ENCODE data around the gene KIAA0825.

Gene KIAA0825

GRCh38 chr5:94345257-94345656, 273.1 kb downstream of the KIAA0825 start:
- no peak for TF ChIP-seq CTCF (IDR thresholded peaks at IDR 0.05; ENCODE audit: low read depth, low read length)
- no peak overlapping the region for H3K4me3 ChIP-seq (replicated peaks in 1 of 2; ENCODE audit: low read depth in 2 of 2, low read length in 2 of 2)
- no peak for DNase-seq (ENCODE audit: low read depth in 2 of 2)

GRCh38 chr5:94337617-94338016, 280.8 kb downstream of the KIAA0825 start:
- DNase-seq (ENCODE audit: low read depth in 2 of 2), result no peak
- TF ChIP-seq CTCF (IDR thresholded peaks at IDR 0.05; ENCODE audit: low read depth, low read length), result no peak
- H3K4me3 ChIP-seq (replicated peaks in 1 of 2; ENCODE audit: low read depth in 2 of 2, low read length in 2 of 2), result no peak overlapping the region

DNA sequence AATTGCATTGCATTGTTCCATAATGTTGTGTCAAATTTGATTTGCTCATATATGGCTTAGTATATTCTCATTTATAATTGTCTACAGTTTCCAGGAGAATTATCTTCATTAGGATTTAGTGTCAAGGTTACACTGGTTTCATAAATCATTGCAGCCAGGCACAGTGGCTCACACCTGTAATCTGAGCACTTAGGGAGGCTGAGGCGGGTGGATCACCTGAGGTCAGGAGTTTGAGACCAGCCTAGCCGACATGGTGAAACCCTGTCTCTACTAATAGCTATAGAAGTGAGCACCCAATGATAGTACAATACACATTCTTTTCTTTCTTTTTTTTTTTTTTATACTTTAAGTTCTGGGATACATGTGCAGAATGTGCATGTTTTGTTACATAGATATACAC, 282.5 kb downstream of the KIAA0825 start:
- H3K4me3 ChIP-seq (replicated peaks in 1 of 2; ENCODE audit: low read depth in 2 of 2, low read length in 2 of 2), result no peak overlapping the region
- DNase-seq (ENCODE audit: low read depth in 2 of 2), result no peak
- no peak for TF ChIP-seq CTCF (IDR thresholded peaks at IDR 0.05; ENCODE audit: low read depth, low read length)

DNA sequence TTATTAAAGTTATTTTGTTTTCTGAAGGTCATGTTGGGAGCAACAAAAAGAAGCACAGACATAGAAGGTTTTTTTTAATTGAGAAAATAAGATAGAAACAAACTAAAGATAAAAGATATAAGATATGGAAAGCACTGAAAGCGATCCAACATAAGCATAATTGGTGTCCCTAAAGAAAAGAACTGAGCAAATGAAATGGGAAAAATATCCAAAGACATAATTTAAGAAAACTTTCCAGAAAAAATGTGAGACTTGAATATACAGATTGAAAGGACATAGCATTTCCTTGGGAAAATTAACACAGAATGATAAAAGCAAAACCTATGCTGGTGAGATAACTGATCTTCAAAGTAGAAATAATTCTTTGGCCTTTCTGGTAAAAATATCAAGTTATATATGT, 289.3 kb downstream of the KIAA0825 start:
- H3K4me3 ChIP-seq (replicated peaks in 1 of 2; ENCODE audit: low read depth in 2 of 2, low read length in 2 of 2), result no peak overlapping the region
- no peak for DNase-seq (ENCODE audit: low read depth in 2 of 2)
- no peak for TF ChIP-seq CTCF (IDR thresholded peaks at IDR 0.05; ENCODE audit: low read depth, low read length)

GRCh38 chr5:94326586-94326985, 291.8 kb downstream of the KIAA0825 start:
- no peak for DNase-seq (ENCODE audit: low read depth in 2 of 2)
- no peak overlapping the region for H3K4me3 ChIP-seq (replicated peaks in 1 of 2; ENCODE audit: low read depth in 2 of 2, low read length in 2 of 2)
- no peak for TF ChIP-seq CTCF (IDR thresholded peaks at IDR 0.05; ENCODE audit: low read depth, low read length)

DNA sequence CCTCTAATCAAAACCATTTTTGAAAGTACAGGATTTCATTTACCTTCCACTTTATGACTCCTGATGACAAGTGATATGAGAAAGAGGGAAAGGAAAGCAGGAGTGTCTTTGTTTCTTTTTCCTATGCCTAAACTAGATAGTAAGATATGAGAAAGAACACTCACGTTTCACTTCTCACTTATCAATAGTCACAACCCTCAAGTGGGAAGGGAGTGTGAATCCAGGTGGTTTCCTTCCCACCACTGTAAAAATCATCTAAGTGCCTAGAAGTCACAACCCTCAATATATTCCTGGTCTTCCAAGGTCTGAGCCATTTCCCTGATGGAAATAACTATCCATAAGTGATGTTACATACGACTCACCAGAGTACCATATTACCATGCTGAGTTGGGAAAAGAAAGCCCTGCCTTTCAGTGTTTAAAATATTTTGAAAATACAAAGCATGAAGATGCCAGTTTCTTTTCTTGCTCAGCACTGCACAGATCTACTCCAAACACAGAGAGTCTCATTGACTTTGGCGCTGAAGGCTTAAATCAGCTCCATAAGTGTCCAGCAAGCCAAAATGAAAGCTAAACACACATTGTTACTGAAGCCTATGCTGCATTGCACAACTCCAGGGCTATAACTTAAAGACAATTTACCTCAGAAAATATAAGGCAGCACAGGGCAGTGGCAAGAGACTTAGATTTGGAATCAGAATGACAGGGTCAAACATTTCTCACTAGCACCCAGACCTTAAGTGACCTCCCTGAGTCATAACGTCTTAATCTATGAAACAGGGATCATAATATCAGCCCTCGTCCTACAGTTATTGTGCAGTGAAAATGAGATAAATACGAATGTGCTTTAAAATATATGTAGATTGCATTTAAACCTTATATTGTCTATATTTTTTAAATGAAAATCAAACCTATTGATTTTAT, 301.2 kb downstream of the KIAA0825 start:
- DNase-seq (ENCODE audit: low read depth in 2 of 2), result peak; percentile 13 to 28
- no peak overlapping the region for H3K4me3 ChIP-seq (replicated peaks in 1 of 2; ENCODE audit: low read depth in 2 of 2, low read length in 2 of 2)
- TF ChIP-seq CTCF (IDR thresholded peaks at IDR 0.05; ENCODE audit: low read depth, low read length), result no peak

Measured in cardiac fibroblast (primary cell).